AG10803 (cell line): ENCODE measurements around the gene DBR1.

ENCODE experiments used
- DNase-seq: peaks from one replicate; pipeline ENCODE4 v3.0.0; 2010; ENCODE audit warnings: low read depth
- H3K4me3 ChIP-seq: 2 replicates; pipeline ENCODE4 v1.5.1; 2011; ENCODE audit warnings: mild to moderate bottlenecking, low read length, control low read depth
- TF ChIP-seq, protein P1 (sequence below): conservative IDR thresholded peaks from 2 replicates; pipeline ENCODE4 v1.5.1; 2011; ENCODE audit warnings: mild to moderate bottlenecking, low read length, control low read depth, inconsistent platforms

DBR1 gene, protein sequence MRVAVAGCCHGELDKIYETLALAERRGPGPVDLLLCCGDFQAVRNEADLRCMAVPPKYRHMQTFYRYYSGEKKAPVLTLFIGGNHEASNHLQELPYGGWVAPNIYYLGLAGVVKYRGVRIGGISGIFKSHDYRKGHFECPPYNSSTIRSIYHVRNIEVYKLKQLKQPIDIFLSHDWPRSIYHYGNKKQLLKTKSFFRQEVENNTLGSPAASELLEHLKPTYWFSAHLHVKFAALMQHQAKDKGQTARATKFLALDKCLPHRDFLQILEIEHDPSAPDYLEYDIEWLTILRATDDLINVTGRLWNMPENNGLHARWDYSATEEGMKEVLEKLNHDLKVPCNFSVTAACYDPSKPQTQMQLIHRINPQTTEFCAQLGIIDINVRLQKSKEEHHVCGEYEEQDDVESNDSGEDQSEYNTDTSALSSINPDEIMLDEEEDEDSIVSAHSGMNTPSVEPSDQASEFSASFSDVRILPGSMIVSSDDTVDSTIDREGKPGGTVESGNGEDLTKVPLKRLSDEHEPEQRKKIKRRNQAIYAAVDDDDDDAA

DNA sequence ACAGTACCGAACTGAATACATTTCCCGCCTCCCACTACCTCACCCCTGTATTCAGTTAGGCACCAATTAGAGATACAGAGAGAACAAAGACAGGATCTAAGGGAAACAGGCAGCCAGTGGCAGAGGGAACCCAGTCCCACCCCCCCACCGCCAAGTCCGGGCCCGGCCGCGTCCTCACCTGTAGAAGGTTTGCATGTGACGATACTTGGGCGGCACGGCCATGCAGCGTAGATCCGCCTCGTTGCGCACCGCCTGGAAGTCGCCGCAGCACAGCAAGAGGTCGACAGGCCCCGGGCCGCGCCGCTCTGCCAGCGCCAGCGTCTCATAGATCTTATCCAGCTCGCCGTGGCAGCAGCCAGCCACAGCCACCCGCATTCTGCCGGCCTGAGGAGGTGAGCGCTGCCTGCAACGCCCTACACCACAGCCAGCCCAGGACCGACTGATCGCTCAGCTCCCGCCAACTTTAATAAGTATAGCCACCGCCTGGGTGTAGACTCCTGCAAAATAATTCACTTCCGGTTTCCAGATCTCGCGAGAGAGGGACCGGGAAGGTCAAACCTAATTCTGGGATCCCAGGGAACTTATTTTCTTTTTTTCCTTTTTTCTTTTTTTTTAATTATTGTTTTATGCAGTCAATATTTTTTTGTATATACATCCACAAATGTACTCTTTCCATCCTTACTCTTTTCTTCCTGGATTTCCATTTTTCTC lies at the start of gene DBR1:
Gene DBR1, minus strand, starts transcription at position 501 of the 711 bp plus-strand sequence. Its CDS starts 126 bp downstream, at position 375.
- TF ChIP-seq, protein P1, sequence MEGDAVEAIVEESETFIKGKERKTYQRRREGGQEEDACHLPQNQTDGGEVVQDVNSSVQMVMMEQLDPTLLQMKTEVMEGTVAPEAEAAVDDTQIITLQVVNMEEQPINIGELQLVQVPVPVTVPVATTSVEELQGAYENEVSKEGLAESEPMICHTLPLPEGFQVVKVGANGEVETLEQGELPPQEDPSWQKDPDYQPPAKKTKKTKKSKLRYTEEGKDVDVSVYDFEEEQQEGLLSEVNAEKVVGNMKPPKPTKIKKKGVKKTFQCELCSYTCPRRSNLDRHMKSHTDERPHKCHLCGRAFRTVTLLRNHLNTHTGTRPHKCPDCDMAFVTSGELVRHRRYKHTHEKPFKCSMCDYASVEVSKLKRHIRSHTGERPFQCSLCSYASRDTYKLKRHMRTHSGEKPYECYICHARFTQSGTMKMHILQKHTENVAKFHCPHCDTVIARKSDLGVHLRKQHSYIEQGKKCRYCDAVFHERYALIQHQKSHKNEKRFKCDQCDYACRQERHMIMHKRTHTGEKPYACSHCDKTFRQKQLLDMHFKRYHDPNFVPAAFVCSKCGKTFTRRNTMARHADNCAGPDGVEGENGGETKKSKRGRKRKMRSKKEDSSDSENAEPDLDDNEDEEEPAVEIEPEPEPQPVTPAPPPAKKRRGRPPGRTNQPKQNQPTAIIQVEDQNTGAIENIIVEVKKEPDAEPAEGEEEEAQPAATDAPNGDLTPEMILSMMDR, result no peak
- H3K4me3 ChIP-seq, result peak within 1 kb of the TSS; percentile 89
- DNase-seq, result peak; percentile 78

GRCh38 chr3:138222942-138223287 lies 48.2 kb upstream of the DBR1 start:
- TF ChIP-seq, protein P1, result no peak
- DNase-seq, result no peak
- no peak overlapping the region for H3K4me3 ChIP-seq

DNA sequence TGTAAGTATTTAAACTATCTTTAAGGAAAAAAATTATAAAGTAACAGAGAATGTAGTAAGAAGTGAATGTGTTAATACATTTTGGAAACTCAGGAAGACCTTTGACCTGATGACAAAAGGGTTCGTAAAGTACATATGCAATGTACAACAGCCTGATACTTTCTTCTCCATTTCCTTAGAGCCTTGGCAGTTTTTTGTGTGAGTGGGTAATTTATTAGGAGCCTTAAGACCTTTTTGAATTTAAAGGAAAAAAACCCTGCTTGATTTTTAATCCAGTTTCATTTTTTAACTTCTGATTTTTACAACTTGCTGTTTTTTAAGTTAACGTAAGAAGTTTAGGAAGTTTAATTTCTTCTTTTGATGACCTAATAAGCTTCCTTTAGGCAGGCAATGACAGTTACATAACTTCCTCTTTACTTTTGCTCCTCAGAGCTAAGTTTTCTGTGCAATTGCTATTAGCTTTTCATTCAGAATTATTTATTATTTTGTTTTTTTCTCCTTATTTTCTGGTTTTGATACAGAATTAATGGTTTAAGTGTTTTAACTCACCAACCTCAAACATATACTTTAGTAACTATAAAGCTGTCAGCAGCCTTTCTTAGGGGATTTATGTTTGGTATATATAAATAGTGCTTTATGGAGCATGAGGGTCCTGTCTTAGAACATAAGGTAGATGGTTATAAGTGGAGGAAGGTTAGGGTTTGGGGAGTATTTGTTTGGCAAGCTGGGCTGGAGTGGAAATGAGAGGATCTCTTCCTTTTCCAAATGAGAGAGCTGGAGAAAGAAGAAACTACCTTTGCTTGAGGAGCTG lies 47.6 kb upstream of the DBR1 start:
- no peak for DNase-seq
- H3K4me3 ChIP-seq, result no peak overlapping the region
- TF ChIP-seq, protein P1, result no peak

GRCh38 chr3:138220788-138221187 lies 46.1 kb upstream of the DBR1 start:
- DNase-seq, result no peak
- TF ChIP-seq, protein P1, result no peak

GRCh38 chr3:138220242-138220641 lies 45.5 kb upstream of the DBR1 start:
- DNase-seq, result no peak
- no peak overlapping the region for H3K4me3 ChIP-seq
- TF ChIP-seq, protein P1, result no peak

More at GRCh38 chr3:138220788-138221187, 46.1 kb upstream of the DBR1 start:
- no peak overlapping the region for H3K4me3 ChIP-seq

DNA sequence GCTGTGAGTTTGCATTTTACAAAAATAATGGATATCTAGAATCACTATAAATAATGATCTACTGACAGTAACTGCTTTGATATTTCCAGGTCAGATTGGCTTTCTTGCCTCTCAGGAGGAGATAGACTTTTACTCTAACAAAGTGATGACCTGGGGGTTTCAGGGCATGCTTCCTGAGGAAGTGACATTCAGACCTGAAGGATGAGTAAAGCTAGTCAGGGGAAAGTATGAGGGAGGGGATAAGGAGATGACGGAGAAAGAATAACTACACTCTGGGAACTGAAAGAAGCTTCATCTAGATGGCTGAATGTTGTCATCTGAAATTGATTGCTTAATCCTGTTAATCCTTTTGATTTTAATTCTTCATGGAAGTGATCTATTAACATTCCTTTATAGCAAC lies 44.5 kb upstream of the DBR1 start:
- TF ChIP-seq, protein P1, result no peak
- DNase-seq, result no peak
- no peak overlapping the region for H3K4me3 ChIP-seq
